Right atrium auricular region (tissue), 2 donors: Measurements from ENCODE around the gene ACSF3. TPM values are rescaled to one million over a fixed set of nuclear protein-coding genes. Genes with fewer than 3 reads are reported as not detected.

Experiments used
- DNase-seq: peaks from one replicate; pipeline ENCODE4 v3.0.0-alpha.2; 2019; ENCODE audit warnings: low spot score
- H3K27ac ChIP-seq, 2 donors: fragments of 200-600 bp; sonication (generic); 1 replicate in 1 of 2; 2 replicates in 1 of 2; pipeline ENCODE4 v1.5.1; 2016 to 2019
- H3K27me3 ChIP-seq, 2 donors: fragments of 200-600 bp; sonication (generic); one replicate each; pipeline versions ENCODE4 v1.5.1 to v1.6.0; 2017 to 2019
- H3K36me3 ChIP-seq: fragments of 200-600 bp; sonication (generic); one replicate; pipeline ENCODE4 v1.5.1; 2016
- H3K4me1 ChIP-seq, 2 donors: fragments of 200-600 bp; sonication (generic); one replicate each; pipeline versions ENCODE4 v1.5.1 to v1.6.0; 2017 to 2019
- H3K4me3 ChIP-seq, 2 donors: fragments of 200-600 bp; sonication (generic); 1 replicate in 1 of 2; 2 replicates in 1 of 2; pipeline ENCODE4 v1.5.1; 2017 to 2019; ENCODE audit warnings: mild to moderate bottlenecking in 1 of 2, moderate library complexity in 1 of 2
- H3K9me3 ChIP-seq, 2 donors: fragments of 200-600 bp; sonication (generic); one replicate each; pipeline ENCODE4 v1.5.1; 2019
- CTCF ChIP-seq, 2 donors: fragments of 200-600 bp; sonication (generic); IDR thresholded peaks; one replicate each; pipeline ENCODE4 v1.5.1; 2019; ENCODE audit warnings: antibody characterized with exemption in 2 of 2
- total RNA-seq, 2 donors: library from RNA; depleted of rRNA; stranded (reverse); fragments of >200 nt; gene quantifications; one replicate each; pipeline ENCODE4 v1.1.0, GENCODE V29; 2016

ACSF3 gene
- total RNA-seq, 2 donors from 2014 or later = 13.4 to 15.9 TPM

GRCh38 chr16:89094252-89094879, 714 bp downstream of the ACSF3 start:
- Histone ChIP-seq H3K4me1 (peaks cover 0 to 37% of the 10 kb centered on the region in 2 donors), H3K9me3 (no peaks in the 10 kb centered on the region), H3K36me3 (no peaks in the 10 kb centered on the region), H3K4me3 (peak overlapping the region; percentile 76 to 96), H3K27me3 (no peaks in the 10 kb centered on the region), H3K27ac (peak overlapping the region in 1 of 2 donors; percentile 29)
- no peak for DNase-seq
- TF ChIP-seq CTCF (IDR thresholded peaks at IDR 0.05) = no peak

GRCh38 chr16:89094880-89095258, 1.2 kb downstream of the ACSF3 start:
- Histone ChIP-seq H3K27me3 (no peaks in the 10 kb centered on the region), H3K4me3 (peak overlapping the region; percentile 76 to 96), H3K27ac (no peak overlapping the region), H3K4me1 (peaks cover 0 to 37% of the 10 kb centered on the region in 2 donors), H3K36me3 (no peaks in the 10 kb centered on the region), H3K9me3 (no peaks in the 10 kb centered on the region)
- no peak for DNase-seq
- no peak for TF ChIP-seq CTCF (IDR thresholded peaks at IDR 0.05)

- DNase-seq = no peak
- peaks cover 0 to 37% of the 10 kb centered on the region in 2 donors for H3K4me1 ChIP-seq
- no peak overlapping the region for H3K27ac ChIP-seq
- no peaks in the 10 kb centered on the region for H3K27me3 ChIP-seq
- H3K36me3 ChIP-seq = no peaks in the 10 kb centered on the region
- no peaks in the 10 kb centered on the region for H3K9me3 ChIP-seq
- TF ChIP-seq CTCF (IDR thresholded peaks at IDR 0.05) = no peak
- no peak overlapping the region for H3K4me3 ChIP-seq
These were observed 1.9 kb downstream of the ACSF3 start for GRCh38 chr16:89095491-89095951.

- no peak for DNase-seq
These were observed 2.5 kb downstream of the ACSF3 start for GRCh38 chr16:89096042-89096717.

GRCh38 chr16:89096768-89097391, 3.2 kb downstream of the ACSF3 start:
- peaks cover 0 to 37% of the 10 kb centered on the region in 2 donors for H3K4me1 ChIP-seq
- no peak overlapping the region for H3K4me3 ChIP-seq
- peaks cover 10% of the 10 kb centered on the region for H3K36me3 ChIP-seq

More at GRCh38 chr16:89096042-89096717, 2.5 kb downstream of the ACSF3 start:
- no peaks in the 10 kb centered on the region for H3K27me3 ChIP-seq
- no peak overlapping the region for H3K27ac ChIP-seq
- no peak for TF ChIP-seq CTCF (IDR thresholded peaks at IDR 0.05)
- H3K4me1 ChIP-seq = peaks cover 0 to 37% of the 10 kb centered on the region in 2 donors
- H3K9me3 ChIP-seq = no peaks in the 10 kb centered on the region
- H3K36me3 ChIP-seq = peaks cover 3% of the 10 kb centered on the region
- no peak overlapping the region for H3K4me3 ChIP-seq

More at GRCh38 chr16:89096768-89097391, 3.2 kb downstream of the ACSF3 start:
- H3K27ac ChIP-seq = no peak overlapping the region
- no peak for DNase-seq
- no peak for TF ChIP-seq CTCF (IDR thresholded peaks at IDR 0.05)
- no peaks in the 10 kb centered on the region for H3K9me3 ChIP-seq
- no peaks in the 10 kb centered on the region for H3K27me3 ChIP-seq
